GM18861 (cell line): ENCODE results near the gene CSNK1G1.
A peak's percentile ranks its signal among the peaks of the same experiment; 100 is the strongest.
"Not testable (repeated sequence)": the region's sequence is repeated elsewhere in the genome, so short reads cannot be mapped to it uniquely, and the experiment has no call there.

Experiments
- ATAC-seq: cut with Tn5 transposase; IDR thresholded peaks from one replicate; pipeline ENCODE4 v1.9.1; 2021; ENCODE audit not compliant: unreplicated experiment

Gene CSNK1G1

GRCh38 chr15:64288999-64289398, 67.0 kb downstream of the CSNK1G1 start:
- ATAC-seq, result no peak

DNA sequence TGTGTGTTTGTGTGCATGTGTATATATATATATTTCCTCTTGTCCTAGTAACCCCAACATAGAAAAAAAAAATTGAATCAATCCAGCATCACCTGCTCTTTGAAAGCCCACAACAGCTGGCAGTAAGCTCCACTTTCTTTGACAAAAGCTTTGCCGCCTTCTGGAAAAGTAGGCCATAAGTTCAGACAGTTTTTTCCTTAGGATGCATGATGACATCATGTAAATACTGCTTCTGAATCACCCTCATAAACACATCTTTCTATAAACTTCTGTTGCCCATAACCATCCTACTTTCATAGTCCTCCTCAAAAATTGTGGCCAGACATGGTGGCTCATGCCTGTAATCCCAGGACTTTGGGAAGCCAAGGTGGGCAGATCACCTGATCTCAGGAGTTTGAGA, 67.4 kb downstream of the CSNK1G1 start:
- no peak for ATAC-seq

DNA sequence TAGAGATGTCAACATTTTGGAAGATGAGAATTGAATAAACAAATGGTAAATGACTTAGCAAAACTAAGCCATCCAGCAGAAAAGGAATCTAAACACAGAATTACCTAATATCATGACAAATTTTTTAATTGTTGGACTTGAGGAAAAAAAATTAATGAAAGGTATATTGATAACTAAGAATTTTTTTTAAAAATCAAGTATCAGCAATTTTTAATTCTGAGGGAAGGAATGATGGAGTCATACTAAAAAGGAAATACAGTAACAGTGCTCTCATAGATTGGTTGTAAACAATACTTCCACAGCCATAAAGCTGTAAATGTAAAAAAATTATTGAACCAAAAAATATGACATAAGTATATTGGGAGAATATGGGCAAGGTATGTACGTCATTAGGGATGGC, 68.0 kb downstream of the CSNK1G1 start:
- ATAC-seq, result no peak

GRCh38 chr15:64286473-64286872, 69.5 kb downstream of the CSNK1G1 start:
- no peak for ATAC-seq

DNA sequence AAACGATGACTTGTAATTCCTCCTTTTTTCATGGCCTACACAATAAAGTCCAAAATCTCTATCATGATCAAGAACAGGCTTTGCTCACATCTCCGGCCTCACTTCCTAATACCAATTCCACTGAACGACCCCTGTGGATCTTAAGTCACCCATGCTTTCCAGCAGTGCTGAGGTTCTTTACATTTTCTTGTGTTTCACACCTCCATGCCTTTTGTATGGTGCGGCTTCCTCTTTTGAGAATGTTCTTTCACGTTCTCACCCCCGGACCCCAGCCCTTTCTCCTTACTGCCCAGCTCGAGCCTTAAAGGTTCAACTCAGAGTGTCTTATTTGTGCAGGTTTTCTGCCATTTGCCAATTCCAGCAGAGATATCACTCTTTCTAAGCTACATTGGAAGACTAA, 70.1 kb downstream of the CSNK1G1 start:
- no peak for ATAC-seq

DNA sequence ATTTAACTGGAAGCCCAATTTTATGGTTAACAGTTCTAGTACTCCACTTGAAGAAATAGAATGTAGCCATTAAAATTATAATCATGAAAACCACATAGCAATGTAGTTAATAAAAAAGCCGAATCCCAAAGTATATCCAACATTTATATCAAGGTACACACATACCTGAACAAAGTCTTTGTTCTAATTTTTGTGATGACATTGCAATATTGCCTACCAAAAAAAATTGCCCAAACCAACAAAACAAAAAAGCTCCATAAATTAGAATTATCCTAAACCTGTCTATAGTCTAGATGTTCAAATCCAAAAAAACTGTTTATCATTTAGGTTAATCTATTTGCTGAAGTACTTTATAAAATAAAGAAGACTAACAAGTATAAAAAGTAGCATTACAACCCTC, 70.8 kb downstream of the CSNK1G1 start:
- no peak for ATAC-seq

DNA sequence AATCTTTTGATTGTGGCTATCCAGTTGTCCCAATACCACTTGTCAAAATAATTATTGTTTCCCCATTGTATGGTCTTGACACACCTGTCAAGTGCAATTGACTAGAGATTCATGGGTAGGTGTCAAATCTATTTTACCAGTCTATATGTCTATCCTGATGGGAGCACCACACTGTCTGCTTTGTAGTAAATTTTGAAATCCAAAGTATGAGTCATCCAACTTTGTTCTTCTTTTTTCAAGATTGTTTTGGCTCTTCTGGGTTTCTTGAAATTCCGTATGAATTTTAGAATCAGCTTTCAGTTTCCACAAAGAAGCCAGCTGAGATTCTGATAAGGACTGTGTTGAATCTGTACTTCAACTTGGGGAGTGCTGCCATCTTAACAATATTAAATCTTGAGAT, 71.9 kb downstream of the CSNK1G1 start:
- ATAC-seq, result no peak

DNA sequence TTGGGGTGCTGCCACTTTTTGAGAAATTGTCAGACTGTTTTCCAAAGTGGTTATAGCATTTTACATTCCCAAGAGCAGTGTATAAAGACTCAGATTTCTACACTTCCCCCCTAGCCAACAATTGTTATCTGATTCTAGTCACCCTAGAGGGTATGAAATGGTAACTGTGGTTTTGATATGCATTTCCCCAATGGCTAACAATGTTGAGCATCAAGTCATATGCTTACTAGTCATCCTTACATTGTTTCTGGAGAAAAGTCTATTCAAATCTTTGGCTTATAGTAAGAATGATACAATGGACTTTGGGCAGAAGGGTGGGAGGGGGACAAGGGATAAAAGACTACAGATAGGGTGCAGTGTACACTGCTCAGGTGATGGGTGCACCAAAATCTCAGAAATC, 73.3 kb downstream of the CSNK1G1 start:
- no peak for ATAC-seq

DNA sequence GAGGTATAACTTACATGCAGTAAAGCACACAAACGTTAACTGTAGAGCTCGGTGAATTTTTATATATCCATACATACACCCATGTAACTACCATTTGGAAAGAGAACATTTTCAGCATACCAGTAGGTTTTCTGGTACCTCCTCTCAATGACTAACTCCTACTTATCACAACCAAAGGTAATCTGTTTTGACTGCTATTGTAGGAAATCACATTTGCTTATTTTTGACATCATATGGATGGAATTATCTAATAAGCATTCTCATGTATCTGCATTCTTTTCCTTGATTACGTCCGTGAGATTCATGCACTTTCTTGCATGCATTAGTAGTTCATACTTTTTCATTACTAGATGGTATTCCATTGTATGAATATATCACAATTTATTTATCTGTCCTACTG, 76.8 kb downstream of the CSNK1G1 start:
- no peak for ATAC-seq

DNA sequence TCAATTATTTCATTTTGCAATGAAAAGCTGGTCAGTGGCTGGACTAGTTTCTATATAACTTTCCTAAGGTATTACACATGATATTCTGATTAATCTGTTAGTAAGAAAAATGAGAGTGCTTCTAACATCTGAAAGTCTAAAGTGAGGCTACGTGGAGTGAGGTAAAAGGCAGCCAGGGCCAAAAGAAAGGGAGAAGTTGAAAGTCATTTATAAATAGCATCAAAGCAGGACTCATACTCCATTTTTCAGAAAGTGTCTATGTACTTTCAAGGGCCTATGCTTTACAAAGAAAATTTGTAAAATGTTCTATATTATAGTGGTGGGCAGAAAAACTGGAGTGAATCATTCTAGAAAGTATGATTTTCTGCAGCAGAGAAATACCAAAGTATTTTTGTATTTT, 80.0 kb downstream of the CSNK1G1 start:
- no peak for ATAC-seq

GRCh38 chr15:64274341-64274950, 81.5 kb downstream of the CSNK1G1 start:
- no peak for ATAC-seq

DNA sequence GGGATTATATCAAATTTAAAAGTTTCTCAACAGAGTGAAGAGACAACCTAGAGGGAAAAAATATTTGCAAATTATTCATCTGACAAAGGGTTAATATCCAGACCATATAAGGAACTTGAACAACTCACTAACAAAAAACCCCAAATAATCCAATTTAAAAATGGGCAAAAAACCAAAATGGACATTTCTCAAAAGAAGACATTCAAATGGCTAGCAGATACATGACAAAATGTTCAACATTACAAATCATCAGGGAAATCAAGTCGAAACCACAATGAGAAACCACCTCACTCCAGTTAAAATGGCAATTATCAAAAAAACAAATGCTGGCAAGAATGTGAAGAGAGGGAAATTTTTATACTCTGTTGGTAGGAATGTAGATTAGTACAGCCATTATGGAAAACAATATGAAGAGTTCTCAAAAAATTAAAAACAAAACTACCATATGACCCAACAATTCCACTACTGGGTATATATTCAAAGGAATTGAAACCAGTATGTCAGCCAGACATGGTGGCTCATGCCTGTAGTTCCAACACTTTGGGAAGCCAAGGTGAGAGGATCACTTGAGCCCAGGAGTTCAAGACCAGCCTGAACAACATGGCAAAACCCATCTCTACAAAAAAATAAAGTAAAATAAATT, 88.5 kb downstream of the CSNK1G1 start:
- no peak for ATAC-seq

- ATAC-seq, result not testable (repeated sequence)
These were observed 90.8 kb downstream of the CSNK1G1 start for GRCh38 chr15:64265188-64265587.

DNA sequence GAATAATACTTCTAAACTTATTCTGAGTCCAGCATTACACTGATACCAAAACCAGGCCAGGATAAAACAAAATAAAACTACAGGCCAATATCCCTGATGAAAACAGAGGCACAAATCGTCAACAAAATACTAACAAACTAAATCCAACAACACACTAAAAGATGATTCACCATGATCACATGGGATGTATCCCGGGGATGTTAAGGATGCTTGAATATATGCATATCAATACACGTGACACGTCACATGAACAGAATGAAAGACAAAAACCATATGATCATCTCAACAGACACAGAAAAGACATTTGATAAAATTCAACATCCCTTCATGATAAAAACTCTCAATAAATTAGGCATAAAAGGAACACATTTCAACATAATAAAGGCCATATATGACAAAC, 91.5 kb downstream of the CSNK1G1 start:
- ATAC-seq, result no peak

GRCh38 chr15:64263567-64263966, 92.4 kb downstream of the CSNK1G1 start:
- no peak for ATAC-seq

- ATAC-seq, result no peak
These were observed 99.9 kb downstream of the CSNK1G1 start for GRCh38 chr15:64256051-64256450.

GRCh38 chr15:64251658-64252057, 104.3 kb downstream of the CSNK1G1 start:
- no peak for ATAC-seq

- no peak for ATAC-seq
These were observed 104.9 kb downstream of the CSNK1G1 start for GRCh38 chr15:64251121-64251520.

DNA sequence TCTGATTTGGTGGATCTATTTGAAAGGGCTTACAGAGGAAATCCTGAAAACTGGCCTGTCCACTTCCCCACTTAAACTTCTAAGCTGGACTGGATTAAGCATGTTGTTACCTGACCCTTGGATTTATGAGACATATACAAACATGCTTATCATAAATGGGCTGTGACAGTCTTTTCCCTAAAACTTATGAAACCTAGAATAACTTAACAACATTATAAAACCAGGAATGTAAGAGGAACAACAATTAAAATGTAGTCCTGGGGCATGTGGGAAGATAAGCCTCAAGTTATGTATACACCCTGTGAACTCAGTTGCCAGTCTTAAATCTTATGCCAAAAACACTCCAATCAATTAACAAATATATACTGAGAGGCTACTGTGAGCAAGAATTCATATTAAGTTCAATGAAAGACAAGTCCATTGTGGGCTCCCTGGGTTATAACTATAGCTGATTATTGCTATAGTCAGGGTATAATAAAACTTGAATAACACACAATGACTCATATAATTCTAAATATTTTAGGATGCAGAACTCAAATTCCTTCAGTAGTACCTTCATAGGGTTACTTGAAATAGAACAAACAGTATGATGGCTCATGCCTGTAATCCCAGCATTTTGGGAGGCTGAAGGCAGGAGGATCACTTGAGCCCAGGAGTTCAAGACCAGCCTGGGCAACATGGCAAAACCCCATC, 105.9 kb downstream of the CSNK1G1 start:
- ATAC-seq, result no peak

- ATAC-seq, result no peak
These were observed 106.6 kb downstream of the CSNK1G1 start for GRCh38 chr15:64249406-64249805.

DNA sequence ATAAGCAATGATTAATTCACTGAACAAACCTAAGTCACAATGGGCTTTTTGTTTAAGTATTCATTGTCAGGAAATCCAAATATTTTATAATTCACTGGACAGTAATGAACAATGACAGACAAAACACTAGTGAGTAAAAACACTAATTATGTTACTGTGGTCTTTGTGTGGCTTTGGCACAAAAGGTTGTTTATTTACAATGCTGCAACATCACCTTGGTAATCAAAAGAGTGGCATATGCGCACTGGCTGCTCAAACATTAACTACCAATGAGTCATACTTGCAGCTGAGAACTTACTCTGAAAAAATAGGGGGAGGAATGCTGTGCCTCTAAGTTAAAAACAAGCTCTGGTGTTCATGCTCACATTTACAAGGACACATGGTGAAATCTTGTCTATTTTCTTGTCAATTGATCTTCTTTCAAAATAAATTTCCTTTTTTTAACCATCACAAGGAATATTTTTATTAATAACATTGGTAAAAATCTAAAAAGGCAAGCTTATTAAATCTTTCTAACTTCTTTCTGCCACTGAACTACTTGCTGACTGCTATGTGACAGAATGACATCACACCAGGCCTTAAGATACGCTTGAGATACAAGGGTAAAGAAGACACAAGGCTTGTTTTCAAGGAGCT, 107.9 kb downstream of the CSNK1G1 start:
- peak; percentile 58 for ATAC-seq

- peak; percentile 19 for ATAC-seq
These were observed 108.5 kb downstream of the CSNK1G1 start for GRCh38 chr15:64247535-64247905.
